Measurements from ENCODE around the gene SFT2D1.
"Not testable (repeated sequence)": the region's sequence is repeated elsewhere in the genome, so short reads cannot be mapped to it uniquely, and the experiment has no call there.

Gene SFT2D1

DNA sequence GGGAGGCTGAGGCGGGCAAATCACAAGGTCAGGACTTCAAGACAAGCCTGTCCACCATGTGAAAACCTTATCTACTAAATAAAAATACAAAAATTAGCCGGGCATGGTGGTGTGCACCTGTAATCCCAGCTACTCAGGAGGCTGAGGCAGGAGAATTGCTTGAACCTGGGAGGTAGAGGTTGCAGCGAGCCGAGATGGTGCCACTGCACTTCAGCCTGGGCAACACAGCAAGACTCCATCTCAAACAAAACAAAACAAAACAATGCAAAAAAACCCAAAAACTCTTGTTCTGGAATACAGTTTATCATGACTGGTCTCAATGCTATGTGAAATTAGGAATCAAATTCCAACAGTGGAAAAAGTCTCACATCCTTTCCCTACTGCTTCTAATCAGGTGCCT lies 20.1 kb upstream of the SFT2D1 start:
- DNase-seq = not testable (repeated sequence)

DNA sequence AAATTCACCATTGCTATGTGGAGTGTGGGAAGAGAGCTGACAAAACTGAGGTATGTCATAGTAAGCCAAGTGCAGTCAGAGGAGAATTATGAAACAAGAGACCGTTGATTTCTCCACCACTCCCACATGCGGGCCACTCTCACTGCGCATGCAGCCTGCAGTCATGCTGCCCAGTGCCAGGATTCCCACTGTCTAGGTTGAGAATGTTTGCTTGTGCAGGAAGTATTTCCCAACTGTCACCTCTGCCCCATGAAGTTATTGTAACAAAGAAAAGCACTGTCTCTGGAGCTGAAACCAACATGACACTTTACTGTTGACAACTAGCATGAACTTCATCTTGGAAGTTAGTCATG lies 18.7 kb upstream of the SFT2D1 start:
- no peak for DNase-seq

DNA sequence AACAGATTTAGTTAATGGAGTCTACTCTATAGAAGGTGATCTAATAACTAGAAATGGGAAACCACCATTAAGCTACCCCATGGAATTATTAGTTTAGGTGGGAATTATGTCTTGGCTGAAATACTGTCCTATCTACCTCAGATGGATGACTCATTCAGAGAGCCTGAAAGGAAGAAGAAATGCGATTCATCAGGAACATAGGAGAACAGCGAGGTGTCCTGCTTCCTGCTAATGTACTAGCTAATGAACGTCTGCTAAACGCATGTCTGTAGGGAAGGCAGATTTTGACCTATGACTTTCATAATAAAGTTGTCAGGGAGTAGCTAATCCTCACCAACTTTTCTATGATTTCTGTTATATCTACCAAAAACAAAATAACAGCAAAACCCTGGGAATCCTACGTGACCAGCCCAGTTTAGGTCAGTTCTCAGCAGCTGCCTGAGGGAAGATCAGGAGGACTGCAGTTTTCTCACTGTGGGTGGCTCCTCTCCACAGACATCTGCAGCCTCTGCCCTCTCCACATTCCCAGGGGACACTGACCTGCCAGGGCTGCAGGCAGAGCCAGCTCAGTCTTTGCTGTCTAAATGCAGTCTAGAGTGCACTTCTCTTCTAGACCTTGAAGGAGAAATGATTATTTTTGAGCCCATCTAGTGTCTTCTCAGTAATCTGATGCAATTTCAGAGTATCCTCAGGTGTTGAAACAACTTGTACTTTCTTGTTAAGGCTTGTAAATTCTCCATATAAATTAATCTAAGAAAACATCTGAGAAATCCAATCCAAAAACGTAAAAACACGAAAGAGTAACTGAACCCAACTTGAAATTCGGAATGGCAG lies 18.1 kb upstream of the SFT2D1 start:
- no peak for DNase-seq

- no peak for DNase-seq
Observed at GRCh38 chr6:166355552-166355951, 13.2 kb upstream of the SFT2D1 start.

GRCh38 chr6:166354965-166355364 lies 12.6 kb upstream of the SFT2D1 start:
- DNase-seq = no peak

DNA sequence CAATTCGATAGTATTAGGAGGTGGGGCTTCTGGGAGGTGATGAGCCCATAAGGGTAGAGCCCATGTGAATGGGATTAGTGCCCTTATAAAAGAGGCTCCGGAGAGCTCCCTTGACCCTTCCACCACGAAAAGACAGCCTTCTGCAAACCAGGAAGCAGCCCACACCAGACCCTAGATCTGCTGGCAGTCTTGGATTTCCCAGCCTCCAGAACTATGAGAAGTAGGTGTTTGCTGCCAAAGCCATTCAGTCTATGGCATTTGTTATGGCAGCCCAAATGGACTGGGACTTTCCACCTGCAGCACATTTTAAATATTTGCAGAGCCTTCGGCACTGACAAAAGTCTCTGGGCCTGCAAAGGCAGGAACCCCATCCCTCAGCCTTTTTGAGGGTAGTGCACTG lies 11.8 kb upstream of the SFT2D1 start:
- DNase-seq = no peak

GRCh38 chr6:166353507-166353906 lies 11.2 kb upstream of the SFT2D1 start:
- no peak for DNase-seq

DNA sequence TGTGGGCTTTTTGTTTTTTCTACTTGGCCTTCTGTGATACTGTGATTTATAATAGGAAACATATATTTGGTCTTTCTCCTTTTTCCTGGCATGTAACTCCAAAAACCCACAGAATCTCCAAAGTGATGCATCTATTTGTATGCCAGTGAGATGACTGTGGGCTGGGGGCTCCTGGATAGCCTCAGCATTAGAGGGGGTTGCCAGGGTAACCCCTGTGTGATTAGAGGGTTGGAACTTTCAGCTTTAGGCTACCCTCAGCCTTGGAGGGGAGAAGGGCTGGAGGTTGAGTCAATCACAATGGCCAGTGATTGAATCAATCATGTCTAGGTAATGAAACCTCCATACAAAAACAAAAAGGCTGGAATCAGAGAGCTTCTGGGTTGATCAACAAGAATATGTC lies 10.6 kb upstream of the SFT2D1 start:
- DNase-seq = no peak

GRCh38 chr6:166351715-166352285 lies 9.5 kb upstream of the SFT2D1 start:
- no peak for DNase-seq

GRCh38 chr6:166348305-166348949 lies 6.1 kb upstream of the SFT2D1 start:
- no peak for DNase-seq

DNA sequence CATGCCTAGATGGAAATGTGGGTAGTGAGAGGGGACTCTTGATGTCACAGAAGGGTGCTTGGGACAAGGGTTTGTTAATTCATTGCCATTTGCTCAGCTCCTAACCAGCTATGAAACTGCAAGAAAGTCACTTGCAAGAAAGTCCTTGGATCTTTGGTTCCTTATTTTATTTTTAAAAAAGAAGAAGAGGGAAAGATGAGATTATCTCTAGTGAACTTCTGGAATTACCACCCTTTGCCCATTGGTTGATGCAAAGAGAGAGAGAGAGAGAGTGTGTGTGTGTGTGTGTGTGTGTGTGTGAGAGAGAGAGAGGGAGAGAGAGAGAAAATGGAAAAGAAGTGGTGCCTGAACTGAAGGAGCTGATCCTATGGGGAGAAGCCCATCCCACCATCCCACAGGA lies 4.6 kb upstream of the SFT2D1 start:
- no peak for DNase-seq

GRCh38 chr6:166346449-166346848 lies 4.1 kb upstream of the SFT2D1 start:
- no peak for DNase-seq

- DNase-seq = not testable (repeated sequence)
Observed at GRCh38 chr6:166345672-166346071, 3.3 kb upstream of the SFT2D1 start.

DNA sequence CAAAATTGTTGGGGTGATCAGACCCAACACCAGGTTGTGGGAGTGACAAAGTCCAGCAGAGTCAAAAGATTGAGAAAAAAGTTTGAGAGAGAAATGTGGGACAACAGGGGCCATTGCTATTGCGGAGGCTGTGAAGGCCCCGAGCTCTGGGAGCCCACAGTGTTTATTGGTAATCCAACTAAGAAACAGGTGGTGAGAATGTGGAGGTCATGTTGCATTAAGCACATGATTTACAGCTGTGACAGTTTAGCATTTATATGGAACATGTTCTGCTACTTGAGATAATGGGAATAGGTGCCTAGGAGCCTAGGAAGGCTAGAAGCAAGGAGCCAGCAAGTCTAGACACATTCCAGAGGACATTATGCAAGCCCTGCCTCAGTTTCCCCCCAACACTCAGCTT lies 2.6 kb upstream of the SFT2D1 start:
- DNase-seq = not testable (repeated sequence)

- no peak for DNase-seq
Observed at GRCh38 chr6:166344240-166344639, 1.9 kb upstream of the SFT2D1 start.

- DNase-seq = no peak
Observed at GRCh38 chr6:166343150-166343487, 774 bp upstream of the SFT2D1 start.

- DNase-seq = no peak
Observed at GRCh38 chr6:166341977-166342348, 382 bp downstream of the SFT2D1 start.

DNA sequence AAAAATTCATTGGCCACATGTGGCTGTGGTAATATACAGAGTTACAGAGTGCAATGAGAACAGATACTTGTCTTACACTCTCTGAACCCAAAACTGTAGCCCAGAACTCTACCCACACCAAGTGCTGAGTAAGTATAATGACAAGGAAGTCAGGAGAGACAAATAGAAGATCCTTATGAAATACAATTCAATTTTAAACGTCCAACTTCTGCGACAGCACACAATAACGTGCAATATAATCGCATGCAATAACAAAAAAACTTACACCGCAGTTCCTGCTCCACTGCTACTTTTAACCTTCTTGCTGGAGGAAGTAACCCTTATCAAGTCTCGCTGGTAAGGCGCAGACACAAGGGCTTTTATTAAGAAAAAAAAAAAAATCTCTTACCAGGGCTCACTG lies 881 bp downstream of the SFT2D1 start:
- DNase-seq = no peak

DNA sequence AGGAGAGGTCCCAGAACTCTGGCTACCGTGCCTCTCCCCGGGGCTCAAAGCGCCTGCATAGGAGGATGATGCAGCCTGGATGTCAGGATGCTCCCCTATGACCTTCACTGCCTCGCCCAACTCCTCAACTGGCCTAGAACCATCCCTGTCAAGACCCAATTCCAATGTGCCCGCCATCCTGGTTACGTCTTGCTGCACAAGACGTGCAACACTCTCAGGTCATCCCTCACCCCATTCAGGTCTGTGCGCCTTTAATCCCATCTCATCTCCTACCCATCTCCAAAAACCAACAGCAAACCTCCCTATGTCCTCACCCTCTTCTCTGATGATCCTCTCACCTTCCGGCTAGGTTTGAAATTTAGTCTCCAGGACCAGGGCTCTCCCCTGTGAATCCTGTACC lies 3.5 kb downstream of the SFT2D1 start:
- no peak for DNase-seq

DNA sequence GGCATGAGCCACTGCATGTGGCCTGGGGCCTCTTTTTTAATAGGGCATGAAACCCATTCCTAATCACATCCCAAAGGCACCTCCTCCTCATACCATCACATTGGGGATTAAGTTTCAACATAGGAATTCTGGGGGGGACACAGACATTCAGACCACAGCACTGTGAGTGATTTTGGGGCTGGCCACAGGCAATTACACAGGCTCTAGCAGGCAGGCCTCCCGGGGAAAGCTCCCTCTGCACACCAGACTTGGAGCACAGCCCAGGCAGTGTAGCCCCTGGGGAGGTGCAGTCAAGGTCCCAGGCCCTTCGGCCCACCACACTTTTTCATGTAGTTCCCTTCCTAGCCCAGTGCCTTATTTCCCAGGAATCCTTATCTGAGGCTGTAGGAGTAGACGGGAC lies 5.5 kb downstream of the SFT2D1 start:
- no peak for DNase-seq

GRCh38 chr6:166335378-166336302 lies 6.7 kb downstream of the SFT2D1 start:
- no peak for DNase-seq

DNA sequence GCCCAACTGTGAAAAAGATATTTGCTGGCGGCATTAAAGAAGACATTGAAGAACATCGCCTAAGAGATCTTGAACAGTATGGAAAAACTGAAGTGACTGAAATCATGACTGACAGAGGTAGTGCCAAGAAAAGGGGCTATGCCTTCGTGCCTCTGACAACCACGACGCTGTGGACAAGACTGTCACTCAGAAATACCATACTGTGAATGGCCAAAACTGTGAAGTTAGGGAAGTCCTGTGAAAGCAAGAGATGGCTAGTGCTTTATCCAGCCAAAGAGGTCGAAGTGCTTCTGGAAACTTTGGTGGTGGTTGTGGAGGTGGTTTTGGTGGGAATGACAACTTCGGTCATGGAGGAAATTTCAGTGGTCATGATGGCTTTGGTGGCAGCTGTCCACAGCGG lies 7.5 kb downstream of the SFT2D1 start:
- no peak for DNase-seq

Data from NK-92 treated with Interleukin-12 subunit alpha and Interleukin-12 subunit beta, amount 100 ng/mL, for 24 hours (cell line).